HFFc6 (cell line): ENCODE measurements around the gene CDV3. TPM values are rescaled to one million over a fixed set of nuclear protein-coding genes. Genes with fewer than 3 reads are reported as not detected.

Source experiments
- DNase-seq: peaks from one replicate; pipeline ENCODE4 v3.0.0-alpha.2; 2018
- H3K27ac Mint-ChIP-seq: 2 replicates; pipeline ENCODE4 v1.8.0; 2020; ENCODE audit warnings: mild to moderate bottlenecking, mixed read lengths
- H3K27me3 Mint-ChIP-seq: 2 replicates; pipeline ENCODE4 v1.8.0; 2021; ENCODE audit warnings: mild to moderate bottlenecking, moderate library complexity, mixed read lengths; ENCODE audit not compliant: insufficient read depth
- H3K36me3 Mint-ChIP-seq: 2 replicates; pipeline ENCODE4 v1.8.0; 2021; ENCODE audit warnings: low read depth, mixed read lengths
- H3K4me1 Mint-ChIP-seq: 2 replicates; pipeline ENCODE4 v1.8.0; 2020; ENCODE audit warnings: low read depth, mixed read lengths
- H3K4me3 Mint-ChIP-seq: 2 replicates; pipeline ENCODE4 v1.8.0; 2020; ENCODE audit warnings: mild to moderate bottlenecking, moderate library complexity, mixed read lengths
- H3K9me3 Mint-ChIP-seq: 2 replicates; pipeline ENCODE4 v1.8.0; 2020; ENCODE audit warnings: mild to moderate bottlenecking, mixed read lengths
- total RNA-seq, 6 experiments: library from RNA; stranded (reverse); fragmentation: NEBNext Ultra II Directional; extraction: Animal tissue kit (Norgen Biotek cat#: 25700); gene quantifications; 2 replicates in 1 of 6; 3 replicates in 5 of 6; pipeline ENCODE4 v1.2.3, GENCODE V29; 2021
- TF ChIP-seq, protein P1 (sequence below): fragments of 200-600 bp; sonication (generic); IDR thresholded peaks from 2 replicates; pipeline ENCODE4 v1.5.0; 2021; ENCODE audit warnings: antibody characterized with exemption, mild to moderate bottlenecking

The CDV3 gene
- total RNA-seq, 6 experiments from 2014 or later = 163 to 208 (median 184) TPM

DNA sequence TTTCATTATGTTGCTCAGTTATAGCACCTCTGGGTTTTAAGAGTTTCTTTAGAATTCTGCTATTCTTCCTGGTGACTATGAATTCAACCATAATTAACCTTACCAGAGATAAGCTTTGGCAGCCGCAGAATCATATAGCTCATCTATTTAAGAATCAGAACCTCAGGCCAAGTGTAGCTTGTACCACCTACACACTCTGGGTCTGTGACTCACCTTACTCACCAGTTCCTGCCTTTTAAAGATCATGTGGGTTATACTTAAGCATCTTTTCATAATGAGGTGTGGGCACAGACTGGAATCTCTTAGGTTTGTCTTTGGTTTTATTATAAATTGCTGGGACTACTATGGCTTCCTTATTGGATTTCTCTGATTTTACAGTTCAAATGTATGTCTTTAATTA, 21.9 kb downstream of the CDV3 start:
- peaks cover 59% of the 10 kb centered on the region for H3K4me1 Mint-ChIP-seq
- H3K9me3 Mint-ChIP-seq = no peaks in the 10 kb centered on the region
- DNase-seq = no peak
- peaks cover 8% of the 10 kb centered on the region for H3K36me3 Mint-ChIP-seq
- TF ChIP-seq, protein P1, sequence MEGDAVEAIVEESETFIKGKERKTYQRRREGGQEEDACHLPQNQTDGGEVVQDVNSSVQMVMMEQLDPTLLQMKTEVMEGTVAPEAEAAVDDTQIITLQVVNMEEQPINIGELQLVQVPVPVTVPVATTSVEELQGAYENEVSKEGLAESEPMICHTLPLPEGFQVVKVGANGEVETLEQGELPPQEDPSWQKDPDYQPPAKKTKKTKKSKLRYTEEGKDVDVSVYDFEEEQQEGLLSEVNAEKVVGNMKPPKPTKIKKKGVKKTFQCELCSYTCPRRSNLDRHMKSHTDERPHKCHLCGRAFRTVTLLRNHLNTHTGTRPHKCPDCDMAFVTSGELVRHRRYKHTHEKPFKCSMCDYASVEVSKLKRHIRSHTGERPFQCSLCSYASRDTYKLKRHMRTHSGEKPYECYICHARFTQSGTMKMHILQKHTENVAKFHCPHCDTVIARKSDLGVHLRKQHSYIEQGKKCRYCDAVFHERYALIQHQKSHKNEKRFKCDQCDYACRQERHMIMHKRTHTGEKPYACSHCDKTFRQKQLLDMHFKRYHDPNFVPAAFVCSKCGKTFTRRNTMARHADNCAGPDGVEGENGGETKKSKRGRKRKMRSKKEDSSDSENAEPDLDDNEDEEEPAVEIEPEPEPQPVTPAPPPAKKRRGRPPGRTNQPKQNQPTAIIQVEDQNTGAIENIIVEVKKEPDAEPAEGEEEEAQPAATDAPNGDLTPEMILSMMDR = no peak
- H3K4me3 Mint-ChIP-seq = no peak overlapping the region
- peak overlapping the region; percentile 12 for H3K27ac Mint-ChIP-seq
- no peaks in the 10 kb centered on the region for H3K27me3 Mint-ChIP-seq

DNA sequence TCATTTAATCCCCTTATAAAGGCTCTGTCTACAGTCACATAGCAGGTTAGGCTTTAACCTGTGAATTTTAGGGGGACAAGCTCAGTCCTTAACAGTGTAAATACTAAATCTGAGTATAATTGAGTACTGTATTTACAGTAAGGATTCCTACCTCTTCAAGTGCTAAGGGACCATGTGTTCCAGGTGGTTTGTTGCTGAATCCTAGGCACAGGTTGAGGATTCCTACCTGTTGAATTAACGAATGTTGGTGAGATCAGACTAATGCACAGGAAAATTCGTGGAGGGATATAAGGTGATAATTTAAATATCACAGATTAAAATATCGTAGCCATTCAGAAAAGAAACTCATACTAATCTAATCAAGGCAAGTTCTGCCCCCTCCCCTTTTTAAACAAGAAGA, 24.9 kb downstream of the CDV3 start:
- H3K4me1 Mint-ChIP-seq = peaks cover 28% of the 10 kb centered on the region
- H3K27me3 Mint-ChIP-seq = no peaks in the 10 kb centered on the region
- peaks cover 4% of the 10 kb centered on the region for H3K36me3 Mint-ChIP-seq
- H3K9me3 Mint-ChIP-seq = no peaks in the 10 kb centered on the region
- H3K4me3 Mint-ChIP-seq = no peak overlapping the region
- no peak for DNase-seq
- H3K27ac Mint-ChIP-seq = peak overlapping the region; percentile 19; the same call in 1 of the 2 replicates
- TF ChIP-seq, protein P1 = no peak

DNA sequence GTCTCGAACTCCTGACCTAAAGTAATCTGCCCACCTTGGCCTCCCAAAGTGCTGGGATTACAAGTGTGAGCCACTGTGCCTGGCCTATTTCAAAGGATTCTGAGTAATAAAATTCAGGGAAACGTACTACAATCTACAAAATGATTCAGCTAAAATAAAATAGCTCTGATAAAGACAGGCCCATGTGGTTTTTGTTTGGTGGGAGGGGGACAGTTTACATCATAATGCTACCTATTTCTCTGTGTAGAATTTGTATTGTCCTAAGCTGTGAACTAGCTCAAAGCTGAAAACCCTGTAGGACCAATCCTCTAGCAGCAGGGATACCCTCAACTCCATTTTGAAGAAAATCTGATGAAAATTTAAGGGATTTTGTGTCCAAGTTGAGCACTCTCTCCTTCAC, 25.8 kb downstream of the CDV3 start:
- no peak for DNase-seq
- no peaks in the 10 kb centered on the region for H3K9me3 Mint-ChIP-seq
- H3K27ac Mint-ChIP-seq = no peak overlapping the region
- H3K36me3 Mint-ChIP-seq = peaks cover 4% of the 10 kb centered on the region; the same call in 1 of the 2 replicates
- TF ChIP-seq, protein P1 = no peak
- H3K4me3 Mint-ChIP-seq = no peak overlapping the region
- H3K4me1 Mint-ChIP-seq = peaks cover 27% of the 10 kb centered on the region
- H3K27me3 Mint-ChIP-seq = no peaks in the 10 kb centered on the region

DNA sequence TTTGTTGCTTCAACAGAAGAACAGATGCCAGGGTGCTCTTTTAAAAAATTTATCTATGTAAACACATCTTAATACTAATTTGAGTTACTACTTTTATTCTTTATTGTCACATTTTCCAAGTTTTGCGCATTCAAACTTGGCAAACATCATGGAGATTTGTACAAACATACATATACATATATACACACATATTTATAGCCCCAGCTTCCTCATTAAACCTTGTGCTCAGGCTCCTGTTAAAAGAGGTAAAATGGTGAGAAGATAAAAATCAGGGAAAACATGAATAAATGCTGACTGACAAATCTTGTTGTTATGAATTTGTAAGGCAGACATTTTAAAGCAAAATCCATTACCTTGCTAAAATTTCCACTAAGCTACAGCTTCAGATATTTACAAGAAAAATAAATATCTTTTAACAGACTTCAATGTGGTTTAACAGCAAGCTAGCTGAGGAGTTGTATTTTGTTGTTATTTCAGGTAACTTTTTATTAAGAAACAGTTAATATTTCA, 27.1 kb downstream of the CDV3 start:
- Mint-ChIP-seq H3K27me3 (no peaks in the 10 kb centered on the region), H3K4me1 (peaks cover 15% of the 10 kb centered on the region), H3K4me3 (no peak overlapping the region), H3K36me3 (peaks cover 4% of the 10 kb centered on the region; the same call in 1 of the 2 replicates), H3K9me3 (no peaks in the 10 kb centered on the region), H3K27ac (no peak overlapping the region)
- TF ChIP-seq, protein P1 = no peak
- no peak for DNase-seq

DNA sequence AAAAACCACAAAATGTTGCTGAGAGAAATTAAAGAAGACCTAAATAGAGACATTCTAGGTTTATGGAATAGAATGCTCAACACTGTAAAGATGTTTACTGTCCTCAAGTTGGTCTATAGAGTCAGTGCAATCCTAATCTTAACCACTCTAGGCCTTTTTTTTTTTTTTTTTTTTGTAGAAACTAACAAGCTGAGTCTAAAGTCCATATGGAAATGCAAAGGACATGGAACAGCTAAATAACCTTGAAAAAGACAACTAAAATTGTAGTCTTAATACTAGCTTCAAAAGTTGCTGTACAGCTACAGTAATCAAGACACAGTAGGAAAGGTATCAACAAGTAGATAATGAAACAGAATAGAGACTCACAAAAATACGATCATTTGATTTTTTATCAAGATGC, 32.9 kb downstream of the CDV3 start:
- no peak overlapping the region for H3K27ac Mint-ChIP-seq
- TF ChIP-seq, protein P1 = no peak
- peaks cover 18% of the 10 kb centered on the region for H3K36me3 Mint-ChIP-seq
- no peaks in the 10 kb centered on the region for H3K27me3 Mint-ChIP-seq
- H3K4me3 Mint-ChIP-seq = no peak overlapping the region
- DNase-seq = no peak
- H3K9me3 Mint-ChIP-seq = no peaks in the 10 kb centered on the region
- peaks cover 6% of the 10 kb centered on the region; the same call in 1 of the 2 replicates for H3K4me1 Mint-ChIP-seq
